Measurements from ENCODE around the gene CCDC154.

DNA sequence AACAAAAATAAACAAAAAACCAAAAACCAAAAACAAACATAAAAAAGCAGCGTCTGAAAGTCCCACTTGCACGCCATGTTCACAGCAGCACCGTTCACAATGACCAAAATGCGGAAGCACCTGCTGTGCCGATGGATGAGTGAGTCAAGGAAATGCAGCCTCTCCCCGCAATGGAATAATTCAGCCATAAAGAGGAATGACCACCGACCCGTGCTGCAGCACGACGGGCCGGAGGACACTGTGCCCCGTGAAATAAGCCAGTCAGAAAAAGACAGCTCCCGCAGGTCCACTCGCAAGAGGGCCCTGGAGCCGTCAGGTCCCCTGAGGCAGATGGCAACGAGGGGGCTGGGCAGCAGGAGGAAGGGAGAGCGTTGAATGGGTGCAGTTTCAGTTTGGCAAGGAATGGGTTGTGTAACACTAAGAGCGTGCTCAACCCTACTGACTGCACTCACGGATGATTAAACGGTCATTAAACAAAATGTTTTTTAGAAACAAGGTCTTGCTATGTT, 25.4 kb upstream of the CCDC154 start:
- TF ChIP-seq, protein P1, sequence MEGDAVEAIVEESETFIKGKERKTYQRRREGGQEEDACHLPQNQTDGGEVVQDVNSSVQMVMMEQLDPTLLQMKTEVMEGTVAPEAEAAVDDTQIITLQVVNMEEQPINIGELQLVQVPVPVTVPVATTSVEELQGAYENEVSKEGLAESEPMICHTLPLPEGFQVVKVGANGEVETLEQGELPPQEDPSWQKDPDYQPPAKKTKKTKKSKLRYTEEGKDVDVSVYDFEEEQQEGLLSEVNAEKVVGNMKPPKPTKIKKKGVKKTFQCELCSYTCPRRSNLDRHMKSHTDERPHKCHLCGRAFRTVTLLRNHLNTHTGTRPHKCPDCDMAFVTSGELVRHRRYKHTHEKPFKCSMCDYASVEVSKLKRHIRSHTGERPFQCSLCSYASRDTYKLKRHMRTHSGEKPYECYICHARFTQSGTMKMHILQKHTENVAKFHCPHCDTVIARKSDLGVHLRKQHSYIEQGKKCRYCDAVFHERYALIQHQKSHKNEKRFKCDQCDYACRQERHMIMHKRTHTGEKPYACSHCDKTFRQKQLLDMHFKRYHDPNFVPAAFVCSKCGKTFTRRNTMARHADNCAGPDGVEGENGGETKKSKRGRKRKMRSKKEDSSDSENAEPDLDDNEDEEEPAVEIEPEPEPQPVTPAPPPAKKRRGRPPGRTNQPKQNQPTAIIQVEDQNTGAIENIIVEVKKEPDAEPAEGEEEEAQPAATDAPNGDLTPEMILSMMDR (IDR thresholded peaks at IDR 0.05), result no peak
- TF ChIP-seq EZH2 (IDR thresholded peaks at IDR 0.05; ENCODE audit: borderline replicate concordance, insufficient read depth, low read depth, low read length, poor library complexity, severe bottlenecking), result no peak
